HCT116 (cell line): ENCODE measurements around the gene FGFR3. TPM values are rescaled to one million over a fixed set of nuclear protein-coding genes. Genes with fewer than 3 reads are reported as not detected.

Experiments used
- ATAC-seq: fragments of 200-7000 bp; cut with Tn5 transposase; 2 replicates; pipeline ENCODE4 v1.9.1; 2020; ENCODE audit warnings: mild to moderate bottlenecking, moderate library complexity
- BruUV-seq: library from RNA; stranded (reverse); fragments of 400-500 nt; replicated peaks from 2 replicates; lab custom pipeline; 2021; lab: Mats Ljungman, UMichigan
- CTCF ChIA-PET: fragments of 300-600 bp; sonication (Branson Sonifier 250); formaldehyde crosslinking; loops from one replicate; lab custom pipeline; 2021; ENCODE audit warnings: antibody characterized with exemption; lab: Charles Lee
- POLR2A ChIA-PET: fragments of 300-600, 350-600 bp; sonication (Branson Sonifier 250); formaldehyde crosslinking; loops from one replicate; lab custom pipeline; 2021; ENCODE audit warnings: antibody characterized with exemption; lab: Charles Lee
- RAD21 ChIA-PET, 2 experiments: fragments of 300-600 bp; sonication (Branson Sonifier 250); formaldehyde crosslinking; loops; one replicate each; lab custom pipeline; 2023; ENCODE audit warnings: low total read pairs in 2 of 2; ENCODE audit not compliant: uncharacterized antibody in 2 of 2, unreplicated experiment in 2 of 2, low non-redundant PET in 1 of 2; lab: Charles Lee
- DNase-seq: peaks from one replicate; pipeline ENCODE4 v3.0.0-alpha.2; 2010; ENCODE audit warnings: low read depth, low spot score
- H2AFZ ChIP-seq: fragments of 200-600 bp; shearing (Covaris generic), sonication (generic); 2 replicates; pipeline ENCODE4 v1.6.1; 2017; ENCODE audit warnings: low read depth, mixed run types, mixed read lengths, antibody characterized with exemption, low read length; ENCODE audit not compliant: poor library complexity, severe bottlenecking
- H3K27ac ChIP-seq: 2 replicates; pipeline ENCODE4 v1.5.1; 2012; ENCODE audit warnings: low read depth, low read length
- H3K27me3 ChIP-seq: fragments of 200-600 bp; sonication (generic); 2 replicates; pipeline ENCODE4 v1.6.1; 2016; ENCODE audit warnings: mixed run types, low read length, mixed read lengths; ENCODE audit not compliant: insufficient read depth
- H3K36me3 ChIP-seq, 2 experiments: fragments of 200-500 bp in 1 of 2; fragments of 200-600 bp in 1 of 2; sonication (Bioruptor generic) in 1 of 2; sonication (generic) in 1 of 2; 2 replicates each; pipeline versions ENCODE4 v1.5.1 to v1.6.1; 2014 to 2016; ENCODE audit warnings: low read length in 2 of 2, inconsistent platforms in 1 of 2, mixed read lengths in 1 of 2, mixed run types in 1 of 2; ENCODE audit not compliant: insufficient read depth in 2 of 2, control insufficient read depth in 1 of 2
- H3K4me1 ChIP-seq, 2 experiments: fragments of 200-600 bp in 1 of 2; sonication (generic) in 1 of 2; 2 replicates each; pipeline versions ENCODE4 v1.5.1 to v1.6.1; 2012 to 2017; ENCODE audit warnings: low read length in 2 of 2, inconsistent platforms in 1 of 2, mild to moderate bottlenecking in 1 of 2, mixed read lengths in 1 of 2, mixed run types in 1 of 2, moderate library complexity in 1 of 2; ENCODE audit not compliant: insufficient read depth in 2 of 2, control insufficient read depth in 1 of 2
- H3K4me2 ChIP-seq: fragments of 200-600 bp; sonication (generic); 2 replicates; pipeline ENCODE4 v1.6.1; 2017; ENCODE audit warnings: mixed run types, low read length, mixed read lengths
- H3K4me3 ChIP-seq, 2 experiments: fragments of 200-600 bp in 1 of 2; sonication (generic) in 1 of 2; replicated peaks in 1 of 2; 2 replicates each; pipeline ENCODE4 v1.5.1; 2011 to 2016; ENCODE audit warnings: low read length in 2 of 2, control low read depth in 1 of 2, low read depth in 1 of 2, mild to moderate bottlenecking in 1 of 2, mixed read lengths in 1 of 2, mixed run types in 1 of 2
- H3K79me2 ChIP-seq: fragments of 200-600 bp; sonication (generic); 2 replicates; pipeline ENCODE4 v1.6.1; 2017; ENCODE audit warnings: mild to moderate bottlenecking, mixed run types, low read length, moderate library complexity, mixed read lengths; ENCODE audit not compliant: insufficient read depth
- H3K9ac ChIP-seq: fragments of 200-600 bp; sonication (generic); 2 replicates; pipeline ENCODE4 v1.6.1; 2016; ENCODE audit warnings: low read length, mixed read lengths
- H3K9me2 ChIP-seq: fragments of 200-600 bp; sonication (generic), shearing (Covaris generic); 2 replicates; pipeline ENCODE4 v1.6.1; 2017; ENCODE audit warnings: mixed run types, mild to moderate bottlenecking, moderate library complexity; ENCODE audit not compliant: insufficient read depth
- H3K9me3 ChIP-seq, 2 experiments: fragments of 200-500 bp in 1 of 2; fragments of 200-600 bp in 1 of 2; sonication (Bioruptor generic) in 1 of 2; sonication (generic) in 1 of 2; 2 replicates each; pipeline ENCODE4 v1.6.1; 2014 to 2017; ENCODE audit warnings: low read length in 2 of 2, mixed read lengths in 2 of 2, inconsistent platforms in 1 of 2, low read depth in 1 of 2, mild to moderate bottlenecking in 1 of 2, mixed run types in 1 of 2, moderate library complexity in 1 of 2; ENCODE audit not compliant: control insufficient read depth in 1 of 2, insufficient read depth in 1 of 2
- H4K20me1 ChIP-seq: fragments of 200-600 bp; sonication (generic), shearing (Covaris generic); 2 replicates; pipeline ENCODE4 v1.6.1; 2017; ENCODE audit warnings: mixed run types, mild to moderate bottlenecking, moderate library complexity; ENCODE audit not compliant: insufficient read depth
- CBX3 ChIP-seq: IDR thresholded peaks from 2 replicates; pipeline ENCODE4 v1.6.1; 2012; ENCODE audit warnings: low read depth
- CEBPB ChIP-seq: IDR thresholded peaks from 2 replicates; pipeline ENCODE4 v1.6.1; 2012; ENCODE audit warnings: low read depth
- EGR1 ChIP-seq: IDR thresholded peaks from 2 replicates; pipeline ENCODE4 v1.6.1; 2012; ENCODE audit warnings: low read depth
- ELF1 ChIP-seq: IDR thresholded peaks from 2 replicates; pipeline ENCODE4 v1.6.1; 2012; ENCODE audit warnings: low read depth, borderline replicate concordance
- EZH2phosphoT487 ChIP-seq: fragments of 200-600 bp; IDR thresholded peaks from 2 replicates; pipeline ENCODE4 v1.6.1; 2018; ENCODE audit warnings: antibody characterized with exemption, borderline replicate concordance
- ZFX ChIP-seq: fragments of 450-650 bp; IDR thresholded peaks from 2 replicates; pipeline ENCODE4 v1.6.1; 2017
- intact Hi-C: fragments of 100-400 bp; cut with micrococcal nuclease; formaldehyde crosslinking; loops from 2 replicates; pipeline ENCODE4 v1.10.0; 2022
- total RNA-seq: library from RNA; stranded (reverse); gene quantifications from one replicate; pipeline ENCODE4 v1.2.1, GENCODE V29; 2021; ENCODE audit not compliant: unreplicated experiment
- TF ChIP-seq, protein P1 (sequence below), 3 experiments: fragments of 200-600 bp in 1 of 3; sonication (generic) in 1 of 3; IDR thresholded peaks in 2 of 3; conservative IDR thresholded peaks in 1 of 3; 2 replicates each; pipeline ENCODE4 v1.5.1; 2012 to 2017; ENCODE audit warnings: low read depth in 2 of 3, low read length in 2 of 3, antibody characterized with exemption in 1 of 3, borderline replicate concordance in 1 of 3, control low read depth in 1 of 3, mild to moderate bottlenecking in 1 of 3, mixed read lengths in 1 of 3, mixed run types in 1 of 3, moderate library complexity in 1 of 3; ENCODE audit not compliant: insufficient read depth in 1 of 3

The FGFR3 gene
- total RNA-seq, 1 experiment from 2014 or later = 31.7 TPM

DNA sequence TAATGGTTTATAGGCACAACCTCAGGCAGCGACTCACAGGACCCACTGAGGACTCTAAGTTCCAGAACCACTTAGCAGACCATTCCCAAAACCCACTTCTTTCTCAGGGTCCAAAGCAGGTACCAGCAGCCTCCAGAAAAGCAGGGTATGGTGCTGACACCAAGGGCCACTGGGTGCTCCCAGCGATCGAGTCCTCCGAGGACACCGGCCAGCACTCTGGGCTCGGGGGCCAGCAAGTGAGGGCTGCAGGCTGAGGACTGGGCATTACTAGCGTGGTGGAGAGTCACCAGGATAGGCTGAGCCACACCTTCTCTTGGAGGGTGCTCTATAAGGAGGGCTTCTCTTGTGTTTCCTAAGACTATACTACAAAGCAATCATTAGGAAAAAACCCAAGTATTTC lies 43.6 kb downstream of the FGFR3 start:
- no peak for TF ChIP-seq CBX3
- no peak for TF ChIP-seq EZH2phosphoT487
- no peak for TF ChIP-seq ZFX
- TF ChIP-seq ELF1 = no peak
- TF ChIP-seq EGR1 = no peak
- TF ChIP-seq, protein P1, sequence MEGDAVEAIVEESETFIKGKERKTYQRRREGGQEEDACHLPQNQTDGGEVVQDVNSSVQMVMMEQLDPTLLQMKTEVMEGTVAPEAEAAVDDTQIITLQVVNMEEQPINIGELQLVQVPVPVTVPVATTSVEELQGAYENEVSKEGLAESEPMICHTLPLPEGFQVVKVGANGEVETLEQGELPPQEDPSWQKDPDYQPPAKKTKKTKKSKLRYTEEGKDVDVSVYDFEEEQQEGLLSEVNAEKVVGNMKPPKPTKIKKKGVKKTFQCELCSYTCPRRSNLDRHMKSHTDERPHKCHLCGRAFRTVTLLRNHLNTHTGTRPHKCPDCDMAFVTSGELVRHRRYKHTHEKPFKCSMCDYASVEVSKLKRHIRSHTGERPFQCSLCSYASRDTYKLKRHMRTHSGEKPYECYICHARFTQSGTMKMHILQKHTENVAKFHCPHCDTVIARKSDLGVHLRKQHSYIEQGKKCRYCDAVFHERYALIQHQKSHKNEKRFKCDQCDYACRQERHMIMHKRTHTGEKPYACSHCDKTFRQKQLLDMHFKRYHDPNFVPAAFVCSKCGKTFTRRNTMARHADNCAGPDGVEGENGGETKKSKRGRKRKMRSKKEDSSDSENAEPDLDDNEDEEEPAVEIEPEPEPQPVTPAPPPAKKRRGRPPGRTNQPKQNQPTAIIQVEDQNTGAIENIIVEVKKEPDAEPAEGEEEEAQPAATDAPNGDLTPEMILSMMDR (IDR thresholded peaks at IDR 0.05 in 2 of 3, conservative IDR thresholded peaks at IDR 0.05 in 1 of 3; ENCODE audit: borderline replicate concordance in 1 of 3, insufficient read depth in 1 of 3, low read depth in 2 of 3, low read length in 2 of 3) = no peak
- DNase-seq = no peak
- Histone ChIP-seq H3K79me2 (peaks cover 49% of the 10 kb centered on the region), H3K27me3 (no peaks in the 10 kb centered on the region), H3K9me3 (no peaks in the 10 kb centered on the region), H3K4me1 (no peaks in the 10 kb centered on the region), H3K4me3 (no peak overlapping the region), H3K36me3 (peaks cover 35 to 46% of the 10 kb centered on the region in 2 experiments; a peak in 3 of 4 replicates), H4K20me1 (no peaks in the 10 kb centered on the region), H3K4me2 (no peak overlapping the region), H3K27ac (no peak overlapping the region), H3K9me2 (no peaks in the 10 kb centered on the region), H3K9ac (no peak overlapping the region), H2AFZ (no peak overlapping the region)
- ChIA-PET CTCF (no interaction called here), POLR2A (no interaction called here), RAD21 (no interaction called here)
- no TSS peak for BruUV-seq
- no peak for ATAC-seq
- intact Hi-C loops = no loop called here

DNA sequence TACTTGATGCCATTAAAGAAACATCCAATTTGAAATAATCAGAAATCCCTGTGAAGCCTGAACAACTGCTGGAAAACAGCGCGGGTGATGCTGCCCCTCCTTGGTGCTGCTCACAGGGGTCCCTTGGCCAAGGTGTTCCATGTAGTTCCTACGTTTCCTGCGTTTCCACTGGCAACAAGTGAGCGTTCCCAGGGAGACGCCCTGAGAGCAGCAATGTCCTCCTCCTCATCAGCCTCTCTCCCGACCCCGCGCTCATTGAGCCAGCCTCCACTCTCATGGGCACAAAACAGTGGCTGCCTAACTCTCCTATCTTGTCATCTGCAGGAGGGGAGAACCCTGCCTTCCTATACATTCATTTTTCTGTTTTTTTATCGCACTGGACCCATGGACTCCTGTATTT lies 44.0 kb downstream of the FGFR3 start:
- no TSS peak for BruUV-seq
- no peaks in the 10 kb centered on the region for H3K9me3 ChIP-seq
- ATAC-seq = no peak
- ChIA-PET CTCF (no interaction called here), RAD21 (no interaction called here), POLR2A (no interaction called here)
- intact Hi-C loops = no loop called here
- H3K9me2 ChIP-seq = no peaks in the 10 kb centered on the region
- no peaks in the 10 kb centered on the region for H3K27me3 ChIP-seq
- no peaks in the 10 kb centered on the region for H4K20me1 ChIP-seq
- TF ChIP-seq EGR1 (no peak), EZH2phosphoT487 (no peak), CEBPB (no peak), ELF1 (no peak), ZFX (no peak)
- no peak overlapping the region for H3K4me3 ChIP-seq
- no peak for DNase-seq
- H3K4me2 ChIP-seq = no peak overlapping the region
- no peak overlapping the region for H3K27ac ChIP-seq
- peaks cover 53% of the 10 kb centered on the region for H3K79me2 ChIP-seq
- H2AFZ ChIP-seq = no peak overlapping the region
- H3K36me3 ChIP-seq = peaks cover 31 to 47% of the 10 kb centered on the region in 2 experiments; a peak in 3 of 4 replicates
- no peak overlapping the region for H3K9ac ChIP-seq
- no peaks in the 10 kb centered on the region for H3K4me1 ChIP-seq
